ENCODE data around the gene MAGOH.

MAGOH gene

DNA sequence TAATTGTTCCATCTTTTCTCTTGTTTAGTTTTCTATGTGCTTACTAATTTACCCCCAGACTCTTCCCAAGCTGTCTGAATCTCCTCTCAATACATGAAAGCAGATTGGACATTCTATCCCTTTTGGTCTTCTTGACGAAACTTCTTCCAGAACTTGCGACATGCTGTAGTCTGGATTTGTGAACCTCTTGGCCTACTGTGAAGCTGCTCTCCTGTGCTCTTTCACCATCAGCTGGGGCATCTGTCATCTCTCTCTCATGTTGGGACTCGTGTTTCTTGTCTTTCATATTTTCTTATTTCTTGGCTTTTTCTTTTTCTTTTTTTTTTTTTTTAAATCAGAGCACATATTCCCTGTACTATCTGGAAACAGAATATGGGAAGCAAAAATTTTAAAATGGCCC lies 34.9 kb downstream of the MAGOH start:
- peaks cover 74% of the 10 kb centered on the region for H3K36me3 ChIP-seq (ENCODE audit: insufficient read depth, low read length)
- H3K9me3 ChIP-seq (ENCODE audit: low read length) = peaks cover 29% of the 10 kb centered on the region
- no peak overlapping the region for H3K4me2 ChIP-seq (ENCODE audit: low read length)

GRCh38 chr1:53198241-53198651 lies 40.1 kb downstream of the MAGOH start:
- no peak overlapping the region for H2AFZ ChIP-seq (ENCODE audit: low read length)
- H3F3A ChIP-seq (ENCODE audit: insufficient read depth, low read length) = 0 out of 2 replicates have a peak, but pooled peaks cover 5% of the 10 kb centered on the region
- H3K27ac ChIP-seq (ENCODE audit: low read depth, low read length, poor library complexity, severe bottlenecking) = no peak overlapping the region
- peaks cover 22% of the 10 kb centered on the region for H3K36me3 ChIP-seq (ENCODE audit: insufficient read depth, low read length)
- peaks cover 22% of the 10 kb centered on the region for H3K4me1 ChIP-seq (ENCODE audit: insufficient read depth, low read length, severe bottlenecking)
- H3K4me2 ChIP-seq (ENCODE audit: low read length) = peak overlapping the region; percentile 81
- H3K4me3 ChIP-seq (ENCODE audit: low read depth, low read length, poor library complexity, severe bottlenecking) = peak overlapping the region; percentile 87
- no peaks in the 10 kb centered on the region for H3K27me3 ChIP-seq (ENCODE audit: insufficient read depth, low read length)
- TF ChIP-seq EZH2 (IDR thresholded peaks at IDR 0.05; ENCODE audit: borderline replicate concordance, low read length) (no peak), CTCF (IDR thresholded peaks at IDR 0.05; ENCODE audit: low read length) (no peak)
- no peaks in the 10 kb centered on the region for H4K20me1 ChIP-seq (ENCODE audit: insufficient read depth, low read length)
- H3K79me2 ChIP-seq (ENCODE audit: insufficient read depth, low read length) = 0 out of 2 replicates have a peak, but pooled peaks cover 3% of the 10 kb centered on the region
- H3K9me3 ChIP-seq (ENCODE audit: low read length) = no peaks in the 10 kb centered on the region
- peak overlapping the region; percentile 97; the same call in 1 of the 2 replicates for H3K9ac ChIP-seq (ENCODE audit: low read length)
- H3K9me2 ChIP-seq (ENCODE audit: low read depth, low read length) = no peaks in the 10 kb centered on the region

More for the DNA sequence above, 34.9 kb downstream of the MAGOH start:
- Histone ChIP-seq H3K79me2 (ENCODE audit: insufficient read depth, low read length) (no peaks in the 10 kb centered on the region), H3K4me1 (ENCODE audit: insufficient read depth, low read length, severe bottlenecking) (peaks cover 4% of the 10 kb centered on the region), H2AFZ (ENCODE audit: low read length) (no peak overlapping the region), H4K20me1 (ENCODE audit: insufficient read depth, low read length) (no peaks in the 10 kb centered on the region), H3K4me3 (ENCODE audit: low read depth, low read length, poor library complexity, severe bottlenecking) (no peak overlapping the region), H3K9ac (ENCODE audit: low read length) (no peak overlapping the region), H3K9me2 (ENCODE audit: low read depth, low read length) (no peaks in the 10 kb centered on the region), H3F3A (ENCODE audit: insufficient read depth, low read length) (no peaks in the 10 kb centered on the region), H3K27ac (ENCODE audit: low read depth, low read length, poor library complexity, severe bottlenecking) (no peak overlapping the region), H3K27me3 (ENCODE audit: insufficient read depth, low read length) (no peaks in the 10 kb centered on the region)
- TF ChIP-seq EZH2 (IDR thresholded peaks at IDR 0.05; ENCODE audit: borderline replicate concordance, low read length) = no peak

DNA sequence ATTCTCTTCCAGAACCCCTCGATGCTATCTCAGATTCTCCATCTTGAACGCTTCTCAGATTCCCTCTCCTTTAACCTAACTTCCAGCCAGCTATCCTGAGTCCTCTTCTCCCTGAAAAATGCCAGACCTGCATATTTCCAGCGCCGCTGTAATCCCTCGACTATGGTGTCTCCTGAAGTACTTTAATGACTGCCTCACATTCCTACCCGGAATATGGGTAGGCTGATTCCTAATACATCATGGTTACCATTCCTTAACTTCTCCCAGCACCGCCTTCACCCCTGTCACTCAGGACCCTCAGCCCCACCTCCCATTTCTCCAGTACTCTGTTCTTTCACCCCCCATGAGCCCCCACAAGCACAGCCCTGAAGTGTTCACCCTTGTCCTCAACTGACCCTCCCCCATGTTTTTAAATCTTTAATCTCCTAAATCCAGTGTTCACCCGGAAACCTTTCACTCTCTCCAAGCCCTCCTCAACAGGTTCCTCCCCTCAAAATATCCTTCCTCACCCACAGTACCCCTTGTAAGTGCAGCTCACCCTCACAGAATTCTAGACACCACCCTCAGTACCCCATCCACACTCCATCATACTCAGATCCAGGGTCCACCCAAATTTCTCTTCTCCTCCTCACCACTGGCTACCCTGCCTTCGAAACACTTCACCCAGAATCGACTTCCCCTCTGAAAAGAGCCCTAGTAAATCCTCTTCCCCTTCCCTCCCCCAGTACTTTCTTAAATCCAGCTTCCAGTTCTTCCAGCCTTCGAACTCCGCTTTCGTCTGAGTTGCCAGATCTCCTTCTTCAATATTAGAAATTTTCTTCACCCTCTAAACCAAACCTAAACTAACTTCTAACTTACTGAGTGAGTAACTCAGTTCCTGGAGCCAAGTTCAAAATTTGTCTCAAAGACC lies 40.8 kb downstream of the MAGOH start:
- H3K36me3 ChIP-seq (ENCODE audit: insufficient read depth, low read length) = peaks cover 15% of the 10 kb centered on the region
- H3K27ac ChIP-seq (ENCODE audit: low read depth, low read length, poor library complexity, severe bottlenecking) = peak overlapping the region; percentile 22
- H3F3A ChIP-seq (ENCODE audit: insufficient read depth, low read length) = 0 out of 2 replicates have a peak, but pooled peaks cover 5% of the 10 kb centered on the region

More for the DNA sequence above, 40.8 kb downstream of the MAGOH start:
- H2AFZ ChIP-seq (ENCODE audit: low read length) = no peak overlapping the region
- no peaks in the 10 kb centered on the region for H3K27me3 ChIP-seq (ENCODE audit: insufficient read depth, low read length)
- peaks cover 22% of the 10 kb centered on the region for H3K4me1 ChIP-seq (ENCODE audit: insufficient read depth, low read length, severe bottlenecking)
- no peak for TF ChIP-seq CTCF (IDR thresholded peaks at IDR 0.05; ENCODE audit: low read length)
- TF ChIP-seq EZH2 (IDR thresholded peaks at IDR 0.05; ENCODE audit: borderline replicate concordance, low read length) = no peak
- no peaks in the 10 kb centered on the region for H3K9me3 ChIP-seq (ENCODE audit: low read length)
- H3K4me2 ChIP-seq (ENCODE audit: low read length) = peak overlapping the region; percentile 81
- peak overlapping the region; percentile 97 for H3K9ac ChIP-seq (ENCODE audit: low read length)
- 0 out of 2 replicates have a peak, but pooled peaks cover 3% of the 10 kb centered on the region for H3K79me2 ChIP-seq (ENCODE audit: insufficient read depth, low read length)
- no peaks in the 10 kb centered on the region for H3K9me2 ChIP-seq (ENCODE audit: low read depth, low read length)
- peak overlapping the region; percentile 87 for H3K4me3 ChIP-seq (ENCODE audit: low read depth, low read length, poor library complexity, severe bottlenecking)
- H4K20me1 ChIP-seq (ENCODE audit: insufficient read depth, low read length) = no peaks in the 10 kb centered on the region
